Measurements from ENCODE around the gene TMIGD2. TPM values are rescaled to one million over a fixed set of nuclear protein-coding genes. Genes with fewer than 3 reads are reported as not detected.

TMIGD2 gene
- total RNA-seq, 4 donors from 2014 or later, result 3.8 to 4.8 TPM; not detected in 2

- 81% methylated on average over 13 of the region's 13 CpGs; no CpG with 5 or more reads in 1 of the 2 donors for WGBS, 2 donors (ENCODE audit: low coverage in 1 of 2)
- no peaks in the 10 kb centered on the region for H3K27me3 ChIP-seq
- H3K4me3 ChIP-seq, result no peak overlapping the region
- peaks cover 0 to 24% (median 0%) of the 10 kb centered on the region in 4 donors for H3K36me3 ChIP-seq
- in situ Hi-C loops (cut with MboI; ENCODE audit: low pct_ligation_motif_present in 1 of 4, low pct_unique_long_range_greater_than_20kb in 1 of 4, low sequenced_read_pairs in 3 of 4) (loop anchor here in 2 of 4 donors (10.0 to 25.0 kb wide), 2 partner anchors 86 to 93 kb away; no protein-coding TSS in a partner anchor), intact Hi-C loops (cut with DNase I; ENCODE audit: low total_unique reads) (loop anchor here (10.0 kb wide), 1 partner anchor 86 kb away; no protein-coding TSS in a partner anchor)
- no peak for TF ChIP-seq EP300 (IDR thresholded peaks at IDR 0.05; ENCODE audit: low read depth)
- TF ChIP-seq, protein P1, sequence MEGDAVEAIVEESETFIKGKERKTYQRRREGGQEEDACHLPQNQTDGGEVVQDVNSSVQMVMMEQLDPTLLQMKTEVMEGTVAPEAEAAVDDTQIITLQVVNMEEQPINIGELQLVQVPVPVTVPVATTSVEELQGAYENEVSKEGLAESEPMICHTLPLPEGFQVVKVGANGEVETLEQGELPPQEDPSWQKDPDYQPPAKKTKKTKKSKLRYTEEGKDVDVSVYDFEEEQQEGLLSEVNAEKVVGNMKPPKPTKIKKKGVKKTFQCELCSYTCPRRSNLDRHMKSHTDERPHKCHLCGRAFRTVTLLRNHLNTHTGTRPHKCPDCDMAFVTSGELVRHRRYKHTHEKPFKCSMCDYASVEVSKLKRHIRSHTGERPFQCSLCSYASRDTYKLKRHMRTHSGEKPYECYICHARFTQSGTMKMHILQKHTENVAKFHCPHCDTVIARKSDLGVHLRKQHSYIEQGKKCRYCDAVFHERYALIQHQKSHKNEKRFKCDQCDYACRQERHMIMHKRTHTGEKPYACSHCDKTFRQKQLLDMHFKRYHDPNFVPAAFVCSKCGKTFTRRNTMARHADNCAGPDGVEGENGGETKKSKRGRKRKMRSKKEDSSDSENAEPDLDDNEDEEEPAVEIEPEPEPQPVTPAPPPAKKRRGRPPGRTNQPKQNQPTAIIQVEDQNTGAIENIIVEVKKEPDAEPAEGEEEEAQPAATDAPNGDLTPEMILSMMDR (IDR thresholded peaks at IDR 0.05), result peak in 1 of 5 experiments; percentile 8
- H3K27ac ChIP-seq, result peak overlapping the region; percentile 61 to 79 (median 72)
- no peaks in the 10 kb centered on the region for H3K9me3 ChIP-seq
- DNase-seq, result no peak
- H3K4me1 ChIP-seq, result peaks cover 0 to 14% (median 8%) of the 10 kb centered on the region in 4 donors
Measured at GRCh38 chr19:4268816-4269430, 33.3 kb downstream of the TMIGD2 start.

- 53% methylated on average over 30 of the region's 30 CpGs; no CpG with 5 or more reads in 1 of the 2 donors for WGBS, 2 donors (ENCODE audit: low coverage in 1 of 2)
- in situ Hi-C loops (cut with MboI; ENCODE audit: low pct_ligation_motif_present in 1 of 4, low pct_unique_long_range_greater_than_20kb in 1 of 4, low sequenced_read_pairs in 3 of 4), result loop anchor here in 2 of 4 donors (10.0 to 25.0 kb wide), 2 partner anchors 87 to 94 kb away; no protein-coding TSS in a partner anchor
- Histone ChIP-seq H3K27me3 (no peaks in the 10 kb centered on the region), H3K9me3 (no peaks in the 10 kb centered on the region), H3K27ac (peak overlapping the region; percentile 61 to 79 (median 72)), H3K4me1 (peaks cover 0 to 14% (median 8%) of the 10 kb centered on the region in 4 donors), H3K4me3 (no peak overlapping the region), H3K36me3 (peaks cover 0 to 24% (median 1%) of the 10 kb centered on the region in 4 donors)
- DNase-seq, result peak; percentile 78
- TF ChIP-seq POLR2AphosphoS5 (IDR thresholded peaks at IDR 0.05) (peak in 2 of 3 donors; percentile 30 to 75), POLR2A (IDR thresholded peaks at IDR 0.05) (no peak), EP300 (IDR thresholded peaks at IDR 0.05; ENCODE audit: low read depth) (no peak)
- TF ChIP-seq, protein P1 (IDR thresholded peaks at IDR 0.05), result peak in 1 of 5 experiments; percentile 6
- intact Hi-C loops (cut with DNase I; ENCODE audit: low total_unique reads), result loop anchor here (10.0 kb wide), 1 partner anchor 87 kb away; no protein-coding TSS in a partner anchor
Measured at GRCh38 chr19:4267901-4268815, 34.0 kb downstream of the TMIGD2 start.

DNA sequence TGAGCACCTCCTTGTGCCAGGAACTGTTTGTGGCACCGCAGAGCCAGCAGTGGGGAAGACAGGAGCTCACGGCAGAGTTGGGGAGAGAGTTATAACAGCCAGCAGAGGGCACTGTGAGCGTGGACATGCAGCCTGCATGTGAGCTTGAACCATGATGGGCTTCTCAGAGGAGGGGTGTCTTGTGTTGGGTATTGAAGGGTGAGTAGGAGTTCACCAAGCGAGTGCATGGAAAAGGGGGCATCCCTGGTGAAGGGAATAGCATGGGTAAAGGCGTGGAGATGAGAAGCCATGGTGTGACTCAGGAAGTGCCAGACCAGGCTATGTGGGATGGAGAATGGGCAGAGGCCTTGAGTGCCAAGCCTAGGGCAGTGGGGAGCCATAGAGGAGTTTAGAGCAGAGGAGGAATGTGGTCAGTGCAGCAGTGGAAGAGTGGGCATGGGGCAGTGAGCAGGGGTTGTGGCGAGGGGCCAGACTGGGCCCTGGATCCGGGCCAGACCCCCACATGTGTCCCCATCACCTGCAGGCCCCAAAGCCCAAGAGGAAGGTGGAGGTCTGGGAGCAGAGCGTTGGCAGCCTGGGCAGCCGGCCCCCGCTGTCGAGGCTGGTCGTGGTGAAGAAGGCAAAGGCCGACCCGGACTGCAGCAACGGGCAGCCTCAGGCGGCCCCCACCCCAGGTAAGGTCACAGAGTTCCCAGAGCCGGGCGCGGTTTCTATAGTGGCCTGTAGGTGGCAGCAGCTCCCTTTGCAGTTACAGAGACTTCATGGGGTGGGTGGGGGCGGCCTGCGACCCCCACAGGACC is 34.9 kb downstream of the TMIGD2 start:
- Histone ChIP-seq H3K4me3 (no peak overlapping the region), H3K27me3 (no peaks in the 10 kb centered on the region), H3K9me3 (no peaks in the 10 kb centered on the region), H3K27ac (peak overlapping the region; percentile 61 to 79 (median 72)), H3K4me1 (peaks cover 0 to 14% (median 8%) of the 10 kb centered on the region in 4 donors), H3K36me3 (peaks cover 0 to 24% (median 5%) of the 10 kb centered on the region in 4 donors)
- intact Hi-C loops (cut with DNase I; ENCODE audit: low total_unique reads) (loop anchor here (10.0 kb wide), 1 partner anchor 88 kb away; no protein-coding TSS in a partner anchor), in situ Hi-C loops (cut with MboI; ENCODE audit: low pct_ligation_motif_present in 1 of 4, low pct_unique_long_range_greater_than_20kb in 1 of 4, low sequenced_read_pairs in 3 of 4) (loop anchor here in 2 of 4 donors (10.0 to 25.0 kb wide), 2 partner anchors 88 to 95 kb away; no protein-coding TSS in a partner anchor)
- peak; percentile 68 for DNase-seq
- WGBS, 2 donors (ENCODE audit: low coverage in 1 of 2), result 35 to 70% methylated on average over 4 to 21 of the region's 21 CpGs
- TF ChIP-seq, protein P1 (IDR thresholded peaks at IDR 0.05), result peak; percentile 81 to 88 (median 84)
- no peak for TF ChIP-seq POLR2A (IDR thresholded peaks at IDR 0.05)
